Loucy (cell line): ENCODE measurements around the gene APAF1.

Experiments used
- H2AFZ ChIP-seq: fragments of 200-600 bp; sonication (generic); 2 replicates; pipeline ENCODE4 v1.6.0; 2016; ENCODE audit warnings: antibody characterized with exemption, mild to moderate bottlenecking, low read length, moderate library complexity
- H3F3A ChIP-seq: fragments of 200-600 bp; 2 replicates; pipeline ENCODE4 v1.6.0; 2016; ENCODE audit warnings: antibody characterized with exemption, low read depth, mild to moderate bottlenecking
- H3K27me3 ChIP-seq: fragments of 200-600 bp; sonication (generic); 2 replicates; pipeline ENCODE4 v1.6.1; 2014; ENCODE audit warnings: low read length, mild to moderate bottlenecking; ENCODE audit not compliant: insufficient read depth, poor library complexity, severe bottlenecking
- H3K36me3 ChIP-seq: fragments of 200-600 bp; sonication (generic); 2 replicates; pipeline ENCODE4 v1.6.1; 2016; ENCODE audit warnings: low read length; ENCODE audit not compliant: insufficient read depth
- H3K4me1 ChIP-seq: fragments of 200-600 bp; sonication (generic); 2 replicates; pipeline ENCODE4 v1.5.1; 2014; ENCODE audit warnings: low read length, mild to moderate bottlenecking; ENCODE audit not compliant: insufficient read depth, poor library complexity, severe bottlenecking
- H3K4me2 ChIP-seq: fragments of 200-600 bp; sonication (generic); 2 replicates; pipeline ENCODE4 v1.6.0; 2014; ENCODE audit warnings: antibody characterized with exemption, low read length, low read depth, mild to moderate bottlenecking; ENCODE audit not compliant: poor library complexity, severe bottlenecking
- H3K4me3 ChIP-seq: fragments of 200-600 bp; sonication (generic); 2 replicates; pipeline ENCODE4 v1.5.1; 2014; ENCODE audit warnings: low read length, mild to moderate bottlenecking, mixed read lengths; ENCODE audit not compliant: poor library complexity, severe bottlenecking
- H3K79me2 ChIP-seq: fragments of 200-600 bp; sonication (generic); 2 replicates; pipeline ENCODE4 v1.6.1; 2014; ENCODE audit warnings: low read length; ENCODE audit not compliant: insufficient read depth
- H3K9ac ChIP-seq: fragments of 200-600 bp; sonication (generic); 2 replicates; pipeline ENCODE4 v1.6.0; 2014; ENCODE audit warnings: mild to moderate bottlenecking, low read depth, low read length, moderate library complexity; ENCODE audit not compliant: poor library complexity, severe bottlenecking
- H3K9me2 ChIP-seq: fragments of 200-600 bp; sonication (generic); replicated peaks from 2 replicates; pipeline ENCODE4 v1.6.1; 2016; ENCODE audit warnings: low read depth, low read length, mixed read lengths
- H3K9me3 ChIP-seq: fragments of 200-600 bp; sonication (generic); 2 replicates; pipeline ENCODE4 v1.6.1; 2014; ENCODE audit warnings: mild to moderate bottlenecking, antibody characterized with exemption, low read length, low read depth; ENCODE audit not compliant: insufficient read depth
- H4K20me1 ChIP-seq: fragments of 200-600 bp; sonication (generic); 2 replicates; pipeline ENCODE4 v1.6.0; 2014; ENCODE audit warnings: antibody characterized with exemption, low read length, mild to moderate bottlenecking; ENCODE audit not compliant: insufficient read depth, poor library complexity, severe bottlenecking
- EZH2phosphoT487 ChIP-seq: fragments of 200-600 bp; IDR thresholded peaks from 2 replicates; pipeline ENCODE4 v1.6.1; 2018; ENCODE audit warnings: antibody characterized with exemption, mild to moderate bottlenecking, moderate library complexity, borderline replicate concordance
- TF ChIP-seq, protein P1 (sequence below): fragments of 200-600 bp; sonication (generic); conservative IDR thresholded peaks from 2 replicates; pipeline ENCODE4 v1.5.1; 2014; ENCODE audit warnings: mild to moderate bottlenecking, antibody characterized with exemption, low read length

The APAF1 gene

GRCh38 chr12:98748463-98748862 is 103.4 kb downstream of the APAF1 start:
- Histone ChIP-seq H3K79me2 (no peaks in the 10 kb centered on the region), H3F3A (no peaks in the 10 kb centered on the region), H3K4me2 (no peak overlapping the region), H2AFZ (no peak overlapping the region), H3K4me3 (no peak overlapping the region), H3K4me1 (no peaks in the 10 kb centered on the region), H3K36me3 (no peaks in the 10 kb centered on the region), H3K9me3 (no peaks in the 10 kb centered on the region), H3K9ac (no peak overlapping the region), H4K20me1 (no peaks in the 10 kb centered on the region), H3K9me2 (no peaks in the 10 kb centered on the region), H3K27me3 (no peaks in the 10 kb centered on the region)
- TF ChIP-seq, protein P1, sequence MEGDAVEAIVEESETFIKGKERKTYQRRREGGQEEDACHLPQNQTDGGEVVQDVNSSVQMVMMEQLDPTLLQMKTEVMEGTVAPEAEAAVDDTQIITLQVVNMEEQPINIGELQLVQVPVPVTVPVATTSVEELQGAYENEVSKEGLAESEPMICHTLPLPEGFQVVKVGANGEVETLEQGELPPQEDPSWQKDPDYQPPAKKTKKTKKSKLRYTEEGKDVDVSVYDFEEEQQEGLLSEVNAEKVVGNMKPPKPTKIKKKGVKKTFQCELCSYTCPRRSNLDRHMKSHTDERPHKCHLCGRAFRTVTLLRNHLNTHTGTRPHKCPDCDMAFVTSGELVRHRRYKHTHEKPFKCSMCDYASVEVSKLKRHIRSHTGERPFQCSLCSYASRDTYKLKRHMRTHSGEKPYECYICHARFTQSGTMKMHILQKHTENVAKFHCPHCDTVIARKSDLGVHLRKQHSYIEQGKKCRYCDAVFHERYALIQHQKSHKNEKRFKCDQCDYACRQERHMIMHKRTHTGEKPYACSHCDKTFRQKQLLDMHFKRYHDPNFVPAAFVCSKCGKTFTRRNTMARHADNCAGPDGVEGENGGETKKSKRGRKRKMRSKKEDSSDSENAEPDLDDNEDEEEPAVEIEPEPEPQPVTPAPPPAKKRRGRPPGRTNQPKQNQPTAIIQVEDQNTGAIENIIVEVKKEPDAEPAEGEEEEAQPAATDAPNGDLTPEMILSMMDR = no peak
- TF ChIP-seq EZH2phosphoT487 = no peak

DNA sequence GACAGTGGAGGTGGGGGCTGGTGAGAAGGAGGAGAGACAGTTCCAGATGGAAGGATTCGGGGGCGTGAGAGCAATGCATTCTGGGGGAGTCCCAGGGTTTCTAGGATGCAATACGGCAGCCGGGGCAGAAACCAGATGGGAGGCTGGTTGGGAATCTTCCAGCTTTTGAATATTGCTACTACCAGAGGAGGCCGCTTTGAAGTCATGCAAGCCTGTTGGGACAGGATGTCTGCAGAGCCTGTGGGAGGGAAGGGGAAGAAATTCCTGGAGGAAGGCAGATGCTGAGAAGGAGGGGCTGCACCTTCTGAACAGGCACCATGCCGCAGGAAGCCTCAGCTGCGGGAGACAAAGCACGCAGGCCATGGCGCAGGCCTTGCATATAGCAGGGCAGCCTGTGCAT is 105.4 kb downstream of the APAF1 start:
- H3K4me2 ChIP-seq = no peak overlapping the region
- no peaks in the 10 kb centered on the region for H3K9me3 ChIP-seq
- H3K27me3 ChIP-seq = no peaks in the 10 kb centered on the region
- H3K4me1 ChIP-seq = peaks cover 7% of the 10 kb centered on the region
- no peak overlapping the region for H2AFZ ChIP-seq
- no peaks in the 10 kb centered on the region for H3K36me3 ChIP-seq
- no peaks in the 10 kb centered on the region for H4K20me1 ChIP-seq
- H3K4me3 ChIP-seq = no peak overlapping the region
- H3K9ac ChIP-seq = no peak overlapping the region
- no peaks in the 10 kb centered on the region for H3K79me2 ChIP-seq
- TF ChIP-seq EZH2phosphoT487 = no peak
- TF ChIP-seq, protein P1 = no peak
- no peaks in the 10 kb centered on the region for H3F3A ChIP-seq
- H3K9me2 ChIP-seq = no peaks in the 10 kb centered on the region

- Histone ChIP-seq H3K27me3 (no peaks in the 10 kb centered on the region), H3K79me2 (no peaks in the 10 kb centered on the region), H3K9me3 (no peaks in the 10 kb centered on the region), H4K20me1 (no peaks in the 10 kb centered on the region), H3K4me3 (no peak overlapping the region), H3K36me3 (no peaks in the 10 kb centered on the region), H3K9me2 (no peaks in the 10 kb centered on the region), H3K9ac (no peak overlapping the region), H3K4me1 (peaks cover 7% of the 10 kb centered on the region), H2AFZ (no peak overlapping the region), H3K4me2 (no peak overlapping the region), H3F3A (no peaks in the 10 kb centered on the region)
- TF ChIP-seq, protein P1 = no peak
- TF ChIP-seq EZH2phosphoT487 = no peak
Observed at GRCh38 chr12:98751580-98752115, 106.6 kb downstream of the APAF1 start.
